Measurements from ENCODE around the gene SEC63.

SEC63 gene

DNA sequence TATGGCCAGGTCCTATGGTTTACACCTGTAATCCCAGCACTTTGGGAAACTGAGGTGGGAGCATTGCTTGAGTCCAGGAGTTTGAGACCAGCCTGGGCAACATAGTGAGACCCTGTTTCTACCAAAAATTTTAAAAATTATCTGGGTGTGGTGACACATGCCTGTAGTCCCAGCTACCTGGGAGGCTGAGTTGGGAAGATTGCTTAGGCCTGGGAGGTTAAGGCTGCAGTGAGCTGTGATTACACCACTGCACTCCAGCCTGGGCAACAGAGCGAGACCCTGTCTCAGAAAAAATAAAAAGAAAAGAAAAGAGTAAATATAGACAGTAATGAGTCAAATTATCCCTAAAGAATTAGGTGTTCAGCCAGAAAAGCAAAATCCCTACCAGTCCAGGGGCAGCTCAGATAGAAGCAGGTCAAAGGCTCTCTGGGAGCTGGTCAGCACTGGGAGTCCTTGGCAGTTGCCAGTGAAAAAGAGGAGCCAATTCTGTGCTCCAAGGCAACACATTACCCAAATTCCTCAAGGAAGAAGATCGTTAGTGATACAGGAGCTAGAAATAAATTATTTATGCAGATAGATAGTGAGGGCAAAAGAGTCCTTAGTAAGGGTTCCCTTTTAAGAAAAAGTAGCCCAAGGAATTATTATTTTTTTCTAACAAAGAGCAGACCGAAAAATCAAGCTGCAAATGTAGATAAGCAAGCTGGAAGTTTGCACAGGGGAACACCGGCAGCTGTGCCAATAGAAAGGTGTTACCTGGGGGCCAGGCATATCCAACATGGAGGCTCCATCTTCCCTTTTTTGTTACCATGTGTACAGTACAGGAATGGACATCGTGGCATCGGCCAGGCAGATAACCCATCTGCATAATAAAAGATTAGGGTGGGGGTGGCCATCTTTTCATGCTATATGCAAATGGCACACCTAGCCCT, 31.4 kb upstream of the SEC63 start:
- Histone ChIP-seq H3K27me3 (ENCODE audit: insufficient read depth, low read depth) (no peaks in the 10 kb centered on the region), H4K20me1 (ENCODE audit: insufficient read depth) (no peaks in the 10 kb centered on the region), H3K4me1 (ENCODE audit: low read depth, poor library complexity, severe bottlenecking) (no peaks in the 10 kb centered on the region), H3K79me2 (ENCODE audit: insufficient read depth, low read depth) (no peaks in the 10 kb centered on the region), H3K36me3 (ENCODE audit: insufficient read depth) (no peaks in the 10 kb centered on the region), H3K4me2 (no peak overlapping the region), H3K27ac (no peak overlapping the region), H2AFZ (ENCODE audit: low read depth) (no peak overlapping the region), H3K4me3 (IDR thresholded peaks at IDR 0.05; ENCODE audit: insufficient read depth, low read depth, low read length) (no peak overlapping the region), H3K9ac (no peak overlapping the region)
- no peak for TF ChIP-seq CTCF (conservative IDR thresholded peaks at IDR 0.05; ENCODE audit: low read depth, low read length)

DNA sequence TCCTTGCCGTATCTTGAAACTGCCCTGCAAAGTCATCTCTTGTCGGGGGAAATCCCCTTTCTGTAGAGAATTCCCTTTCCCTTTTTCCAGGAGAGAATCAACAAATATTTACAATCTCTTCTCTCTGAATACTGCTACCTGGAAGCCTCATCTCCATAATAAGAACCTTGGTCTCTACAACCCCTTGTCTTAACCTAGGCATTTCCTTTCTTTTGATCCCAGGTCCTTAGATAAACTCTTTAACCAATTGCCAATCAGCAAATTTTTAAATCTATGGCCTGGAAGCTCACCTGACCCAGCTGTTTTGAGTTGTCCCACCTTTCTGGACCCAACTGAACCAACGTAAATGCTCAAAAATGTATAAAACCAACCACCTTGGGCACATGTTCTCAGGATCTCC, 30.6 kb upstream of the SEC63 start:
- H2AFZ ChIP-seq (ENCODE audit: low read depth): no peak overlapping the region
- no peaks in the 10 kb centered on the region for H3K79me2 ChIP-seq (ENCODE audit: insufficient read depth, low read depth)
- no peak overlapping the region for H3K9ac ChIP-seq
- H3K4me1 ChIP-seq (ENCODE audit: low read depth, poor library complexity, severe bottlenecking): no peaks in the 10 kb centered on the region
- H3K4me3 ChIP-seq (IDR thresholded peaks at IDR 0.05; ENCODE audit: insufficient read depth, low read depth, low read length): no peak overlapping the region
- no peak overlapping the region for H3K27ac ChIP-seq
- no peaks in the 10 kb centered on the region for H4K20me1 ChIP-seq (ENCODE audit: insufficient read depth)
- no peak for TF ChIP-seq CTCF (conservative IDR thresholded peaks at IDR 0.05; ENCODE audit: low read depth, low read length)
- no peaks in the 10 kb centered on the region for H3K27me3 ChIP-seq (ENCODE audit: insufficient read depth, low read depth)
- H3K4me2 ChIP-seq: no peak overlapping the region
- H3K36me3 ChIP-seq (ENCODE audit: insufficient read depth): no peaks in the 10 kb centered on the region

- H3K4me3 ChIP-seq (IDR thresholded peaks at IDR 0.05; ENCODE audit: insufficient read depth, low read depth, low read length): no peak overlapping the region
- no peaks in the 10 kb centered on the region for H3K4me1 ChIP-seq (ENCODE audit: low read depth, poor library complexity, severe bottlenecking)
- no peak for TF ChIP-seq CTCF (conservative IDR thresholded peaks at IDR 0.05; ENCODE audit: low read depth, low read length)
- H2AFZ ChIP-seq (ENCODE audit: low read depth): no peak overlapping the region
- H3K79me2 ChIP-seq (ENCODE audit: insufficient read depth, low read depth): no peaks in the 10 kb centered on the region
- H3K9ac ChIP-seq: no peak overlapping the region
- no peaks in the 10 kb centered on the region for H3K27me3 ChIP-seq (ENCODE audit: insufficient read depth, low read depth)
- H3K36me3 ChIP-seq (ENCODE audit: insufficient read depth): no peaks in the 10 kb centered on the region
- no peaks in the 10 kb centered on the region for H4K20me1 ChIP-seq (ENCODE audit: insufficient read depth)
- no peak overlapping the region for H3K27ac ChIP-seq
- H3K4me2 ChIP-seq: no peak overlapping the region
These were observed 29.8 kb upstream of the SEC63 start for GRCh38 chr6:107987805-107988204.

DNA sequence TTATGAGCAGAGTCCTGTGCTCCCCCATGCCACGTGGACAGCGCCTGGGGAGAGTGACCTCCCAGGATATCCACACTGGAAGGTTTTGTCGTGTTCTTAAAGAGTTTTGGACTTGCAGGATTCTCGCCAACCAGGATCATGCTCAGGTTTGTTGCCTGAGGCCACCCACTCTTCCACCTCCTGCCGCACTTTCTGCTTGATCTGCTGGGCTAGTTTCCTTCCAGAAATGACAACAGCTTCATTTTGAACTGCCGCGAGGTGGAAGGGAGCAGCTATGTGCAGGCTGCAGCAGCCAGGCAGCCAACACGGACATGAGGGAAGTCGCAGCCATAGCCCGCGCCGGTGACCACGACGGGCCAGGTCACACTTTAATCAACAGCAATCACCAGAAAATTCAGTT, 27.7 kb upstream of the SEC63 start:
- H3K4me3 ChIP-seq (IDR thresholded peaks at IDR 0.05; ENCODE audit: insufficient read depth, low read depth, low read length): no peak overlapping the region
- H3K27ac ChIP-seq: no peak overlapping the region
- H3K4me2 ChIP-seq: no peak overlapping the region
- H3K36me3 ChIP-seq (ENCODE audit: insufficient read depth): no peaks in the 10 kb centered on the region
- H3K4me1 ChIP-seq (ENCODE audit: low read depth, poor library complexity, severe bottlenecking): no peaks in the 10 kb centered on the region
- no peak overlapping the region for H2AFZ ChIP-seq (ENCODE audit: low read depth)
- no peaks in the 10 kb centered on the region for H4K20me1 ChIP-seq (ENCODE audit: insufficient read depth)
- H3K9ac ChIP-seq: no peak overlapping the region
- H3K79me2 ChIP-seq (ENCODE audit: insufficient read depth, low read depth): no peaks in the 10 kb centered on the region
- no peaks in the 10 kb centered on the region for H3K27me3 ChIP-seq (ENCODE audit: insufficient read depth, low read depth)
- no peak for TF ChIP-seq CTCF (conservative IDR thresholded peaks at IDR 0.05; ENCODE audit: low read depth, low read length)
